Measurements from ENCODE around the gene SHISAL2A.

DNA sequence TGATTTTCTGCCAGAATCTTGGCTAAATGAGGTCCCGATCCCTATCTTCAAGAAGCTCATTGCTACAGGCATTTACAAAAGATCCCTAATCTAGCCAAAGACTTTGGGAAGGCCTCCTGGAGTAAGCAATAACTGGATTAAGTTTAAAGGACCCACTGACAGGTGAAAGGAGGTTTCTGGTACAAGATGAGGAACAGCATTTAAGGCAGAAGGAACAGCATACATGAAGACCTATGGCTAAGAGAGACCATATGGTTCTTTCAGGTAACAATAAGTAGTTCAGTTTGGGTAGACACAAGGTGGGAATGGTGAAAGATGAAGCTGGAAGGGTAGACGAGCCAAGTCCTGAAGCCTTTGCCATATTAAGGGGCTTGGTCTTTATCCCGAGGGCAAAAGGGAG lies 27.8 kb downstream of the SHISAL2A start:
- no peak for TF ChIP-seq POLR2A (IDR thresholded peaks at IDR 0.05; ENCODE audit: low read depth, low read length)
- no peak for TF ChIP-seq POLR2AphosphoS5 (IDR thresholded peaks at IDR 0.05; ENCODE audit: low read depth, low read length)
- TF ChIP-seq TAF1 (IDR thresholded peaks at IDR 0.05; ENCODE audit: borderline replicate concordance, low read depth, low read length): no peak
